ENCODE results near the gene SLC12A9.

The SLC12A9 gene

GRCh38 chr7:100895956-100896731, 43.6 kb downstream of the SLC12A9 start (continued):
- no peak for TF ChIP-seq ZNF670 (tag by site-specific recombination; IDR thresholded peaks at IDR 0.05; ENCODE audit: low read depth)
- TF ChIP-seq ZNF311 (tag by site-specific recombination; IDR thresholded peaks at IDR 0.05; ENCODE audit: borderline replicate concordance) = no peak
- TF ChIP-seq SP7 (tag by site-specific recombination; IDR thresholded peaks at IDR 0.05) = peak; percentile 85
- no peak; the same call in 1 of the 2 replicates for TF ChIP-seq ZNF639 (tag by site-specific recombination; IDR thresholded peaks at IDR 0.05)
- no peak for TF ChIP-seq ZNF202 (tag by site-specific recombination; IDR thresholded peaks at IDR 0.05; ENCODE audit: borderline replicate concordance)
- TF ChIP-seq ZNF585B (tag by site-specific recombination; IDR thresholded peaks at IDR 0.05) = no peak
- TF ChIP-seq ZNF677 (tag by site-specific recombination; IDR thresholded peaks at IDR 0.05) = no peak
- TF ChIP-seq ZBTB20 (tag by site-specific recombination; IDR thresholded peaks at IDR 0.05) = peak; percentile 55; the same call in 1 of the 2 replicates
- 0 out of 2 replicates have a peak, but pooled peaks have one; percentile 7 for TF ChIP-seq ZNF280D (tag by site-specific recombination; IDR thresholded peaks at IDR 0.05)
- no peak for TF ChIP-seq ZFP3 (tag by site-specific recombination; IDR thresholded peaks at IDR 0.05; ENCODE audit: low read depth)
- TF ChIP-seq ZNF530 (tag by site-specific recombination; IDR thresholded peaks at IDR 0.05; ENCODE audit: low read depth) = no peak
- TF ChIP-seq ZNF747 (tag by site-specific recombination; IDR thresholded peaks at IDR 0.05) = no peak
- TF ChIP-seq ZFHX2 (tag by site-specific recombination; conservative IDR thresholded peaks at IDR 0.05) = peak; percentile 76
- peak; percentile 90 for TF ChIP-seq ZNF366 (tag by site-specific recombination; conservative IDR thresholded peaks at IDR 0.05)
- no peak for TF ChIP-seq ZNF302 (tag by site-specific recombination; IDR thresholded peaks at IDR 0.05; ENCODE audit: low read depth)
- TF ChIP-seq ZNF830 (tag by site-specific recombination; IDR thresholded peaks at IDR 0.05; ENCODE audit: low read depth) = no peak
- TF ChIP-seq ZBTB8A (tag by site-specific recombination; IDR thresholded peaks at IDR 0.05) = no peak
- peak; percentile 14; the same call in 1 of the 2 replicates for TF ChIP-seq REST (tag by site-specific recombination; IDR thresholded peaks at IDR 0.05)
- peak; percentile 47; the same call in 1 of the 2 replicates for TF ChIP-seq ZBTB17 (tag by site-specific recombination; IDR thresholded peaks at IDR 0.05)
- 0 out of 2 replicates have a peak, but pooled peaks have one; percentile 75 for TF ChIP-seq PRDM2 (tag by site-specific recombination; IDR thresholded peaks at IDR 0.05; ENCODE audit: borderline replicate concordance)
- TF ChIP-seq YY1 (tag by site-specific recombination; IDR thresholded peaks at IDR 0.05) = no peak
- peak; percentile 84; the same call in 1 of the 2 replicates for TF ChIP-seq ZBTB1 (tag by site-specific recombination; IDR thresholded peaks at IDR 0.05)
- peak; percentile 89 for TF ChIP-seq PATZ1 (tag by site-specific recombination; IDR thresholded peaks at IDR 0.05)
